Fibroblast of upper back skin (primary cell): ENCODE measurements around the gene JUNB.
A peak's percentile ranks its signal among the peaks of the same experiment; 100 is the strongest.

Experiments
- DNase-seq: peaks from one replicate; pipeline ENCODE4 v3.0.0-alpha.2; 2013

JUNB gene

DNA sequence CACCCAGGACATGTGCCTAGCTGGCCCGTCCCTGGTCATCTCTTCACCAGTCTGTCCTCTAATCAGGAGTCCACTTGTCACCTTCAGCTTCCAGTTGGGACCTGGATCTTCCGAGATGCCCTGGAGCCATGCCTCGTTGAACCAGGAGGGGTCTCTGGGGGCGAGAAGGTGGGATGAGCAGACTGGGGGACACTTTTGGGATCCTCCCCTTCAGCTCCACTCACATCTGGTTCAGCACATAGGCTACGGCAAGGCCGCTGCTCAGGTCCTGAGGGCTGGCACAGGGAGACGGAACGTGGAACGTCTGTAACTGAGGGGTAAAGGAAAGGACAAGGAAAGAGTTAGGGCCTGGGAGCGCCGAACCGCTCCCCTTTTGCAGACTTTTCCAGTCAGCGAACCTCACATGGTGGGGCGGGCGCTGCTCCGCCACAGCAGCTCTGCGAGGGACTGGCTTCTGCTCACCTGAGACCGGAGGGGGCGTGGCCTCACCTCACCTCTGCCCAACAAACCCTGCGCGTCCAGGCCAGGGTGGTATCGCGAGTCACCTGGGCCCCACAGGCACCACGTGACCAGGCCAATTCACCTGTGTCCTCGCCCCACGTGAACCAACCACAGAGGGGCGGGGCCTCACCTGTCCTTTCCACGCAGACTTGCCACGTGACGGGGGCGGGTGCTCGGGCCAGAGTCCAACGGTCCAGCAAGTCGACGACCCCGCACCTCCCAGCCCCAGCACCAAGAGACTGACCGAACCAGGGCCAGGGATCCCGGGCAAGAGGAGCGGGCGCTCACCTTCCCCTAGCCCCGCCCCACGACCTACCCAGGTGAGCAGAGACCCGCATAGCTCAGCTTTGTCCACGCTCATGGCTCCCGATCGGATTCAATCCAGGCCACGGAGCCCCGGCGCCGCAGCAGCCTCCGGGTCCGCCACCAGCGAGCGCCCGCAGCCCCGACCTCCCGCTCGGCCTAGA lies 16.4 kb upstream of the JUNB start, which contains the start of gene HOOK2:
Gene HOOK2, minus strand, starts transcription at position 965 of the 968 bp plus-strand sequence. Its CDS starts 103 bp downstream, at position 862.
- DNase-seq = no peak

DNA sequence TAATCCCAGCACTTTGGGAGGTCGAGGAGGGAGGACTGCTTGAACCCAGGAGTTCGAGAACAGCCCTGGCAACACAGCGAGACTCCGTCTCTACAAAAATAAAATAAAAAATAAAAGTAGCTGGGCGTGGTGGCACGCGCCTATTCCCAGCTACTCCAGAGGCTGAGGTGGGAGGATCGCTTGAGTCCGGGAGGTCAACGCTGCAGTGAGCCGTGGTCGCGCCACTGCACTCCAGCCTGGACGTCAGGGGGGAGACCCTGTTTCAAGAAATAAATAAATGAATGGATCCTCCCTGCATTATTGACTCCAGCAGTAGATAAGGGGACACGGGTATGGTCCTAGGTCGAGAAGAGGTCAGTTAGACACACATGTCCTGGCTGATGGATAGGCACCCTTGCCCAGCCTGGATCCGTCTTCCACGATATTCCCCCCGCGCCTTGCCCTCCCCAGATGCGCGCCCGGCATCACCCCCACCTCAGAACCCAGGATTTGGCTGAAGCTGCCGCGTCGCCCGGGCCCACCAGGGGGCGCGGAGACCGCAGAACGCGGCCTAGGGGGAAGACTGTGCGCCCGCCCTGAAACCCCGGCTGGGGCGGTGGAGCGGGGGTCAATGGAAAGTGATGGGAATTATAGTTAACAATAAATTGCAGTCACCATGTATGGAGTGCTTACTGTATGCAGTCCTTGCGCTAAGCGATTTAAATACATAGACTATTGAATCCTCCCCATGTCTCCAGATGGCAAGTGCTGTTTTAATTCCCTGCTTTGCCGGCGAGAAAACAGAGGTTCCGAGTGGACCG lies 13.9 kb upstream of the JUNB start:
- DNase-seq = peak; percentile 74

DNA sequence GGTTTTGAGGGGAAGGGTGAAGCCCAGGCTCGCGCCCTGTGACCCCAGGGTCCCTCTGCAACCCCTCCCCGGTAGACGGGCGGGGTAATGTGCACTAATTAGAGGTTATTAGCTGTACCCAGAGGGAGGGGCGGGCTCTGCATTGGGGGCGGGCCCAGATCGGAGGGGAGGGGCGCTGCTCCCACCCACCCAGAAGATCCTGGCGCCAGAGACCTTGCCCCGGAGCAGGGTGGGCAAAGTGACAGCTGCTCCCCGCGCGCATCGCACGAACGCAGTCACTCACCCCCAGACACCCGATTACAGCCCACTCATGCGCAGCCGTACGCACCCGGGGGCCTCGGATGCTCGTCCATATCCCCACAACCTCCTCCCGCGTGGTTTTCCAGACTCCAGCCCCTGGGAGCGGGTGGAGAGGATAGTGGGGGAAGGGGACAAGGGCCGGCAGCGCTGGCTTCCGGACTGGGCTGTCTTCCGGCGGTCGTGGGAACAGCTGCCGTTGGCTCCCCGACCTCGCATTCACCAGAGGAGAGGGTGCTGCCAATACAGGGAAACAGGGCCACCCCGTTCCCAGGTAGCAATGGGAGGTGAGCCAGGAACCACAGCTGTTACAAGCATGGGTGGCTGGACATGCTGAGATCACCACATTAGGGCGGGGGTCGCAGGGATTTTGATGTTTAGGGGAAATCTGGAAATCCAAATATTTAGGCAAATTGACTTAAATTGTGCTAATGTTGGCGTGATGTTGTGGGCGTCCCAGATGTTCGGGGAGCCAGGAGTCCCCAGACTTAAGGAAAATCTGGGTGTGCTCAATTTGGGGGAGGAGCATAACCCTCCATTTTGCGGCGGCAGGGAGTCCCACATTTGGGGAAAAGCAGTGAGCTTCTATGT lies 13.0 kb upstream of the JUNB start:
- peak; percentile 83 for DNase-seq

DNA sequence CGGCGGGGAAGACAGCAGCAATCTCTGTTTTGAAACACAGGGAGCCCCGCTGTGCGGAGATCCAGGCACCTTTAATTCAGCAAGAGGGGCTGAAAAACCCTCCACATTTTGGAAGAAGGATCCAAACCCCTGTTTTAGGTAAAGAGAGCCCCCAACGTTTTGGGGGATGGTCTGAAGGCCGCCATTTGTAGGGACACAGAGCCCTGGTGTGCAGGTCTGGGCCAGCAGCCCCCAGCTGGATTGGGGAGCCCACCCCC lies 12.5 kb upstream of the JUNB start:
- DNase-seq = no peak

DNA sequence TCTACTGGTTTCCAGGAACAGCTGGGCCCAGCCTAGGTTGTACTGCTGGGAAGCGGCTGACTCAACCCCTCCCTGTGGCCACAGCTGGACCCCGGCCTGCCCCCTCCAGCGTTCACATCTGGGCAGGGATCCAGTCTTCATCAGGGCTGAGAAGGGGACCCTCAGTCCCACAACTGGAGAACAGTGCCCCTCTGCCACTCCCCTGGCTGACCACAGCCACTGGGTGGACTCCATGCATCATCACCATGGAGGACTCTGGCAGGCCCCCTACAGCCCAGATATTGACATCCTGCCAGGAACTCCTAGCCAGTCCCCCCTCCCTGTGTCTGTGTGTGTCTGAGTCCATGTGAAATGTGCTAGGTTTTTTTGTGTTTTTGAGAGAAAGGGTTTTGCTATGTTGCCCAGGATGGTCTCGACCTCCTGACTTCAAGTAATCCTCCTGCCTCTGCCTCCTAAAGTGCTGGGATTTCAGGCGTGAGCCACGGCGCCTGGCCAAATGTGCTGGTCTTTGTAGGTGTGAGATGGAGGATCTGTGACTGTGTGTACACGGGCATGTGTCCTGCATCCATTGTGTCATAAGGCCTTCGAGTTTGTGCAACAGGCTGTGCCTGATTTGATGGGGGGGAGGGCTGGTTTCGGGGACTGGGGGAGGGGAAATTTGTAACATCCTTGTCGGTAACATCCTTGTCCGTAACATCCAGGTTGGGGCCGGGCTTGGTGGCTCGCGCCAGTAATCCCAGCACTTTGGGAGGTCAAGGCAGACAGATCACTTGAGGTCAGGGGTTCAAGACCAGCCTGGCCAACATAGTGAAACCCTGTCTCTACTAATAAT lies 11.9 kb upstream of the JUNB start:
- DNase-seq = peak; percentile 95

- no peak for DNase-seq
These were observed 9.2 kb upstream of the JUNB start for GRCh38 chr19:12782174-12782423.

GRCh38 chr19:12782424-12783290 lies 8.6 kb upstream of the JUNB start:
- peak; percentile 91 for DNase-seq

- DNase-seq = peak; percentile 70
These were observed 7.9 kb upstream of the JUNB start for GRCh38 chr19:12783291-12783848.

GRCh38 chr19:12783849-12784393 lies 7.4 kb upstream of the JUNB start:
- DNase-seq = no peak

GRCh38 chr19:12784394-12784870 lies 6.9 kb upstream of the JUNB start:
- no peak for DNase-seq

GRCh38 chr19:12784871-12785430 lies 6.3 kb upstream of the JUNB start:
- peak; percentile 53 for DNase-seq

GRCh38 chr19:12785431-12786031 lies 5.8 kb upstream of the JUNB start:
- DNase-seq = no peak

DNA sequence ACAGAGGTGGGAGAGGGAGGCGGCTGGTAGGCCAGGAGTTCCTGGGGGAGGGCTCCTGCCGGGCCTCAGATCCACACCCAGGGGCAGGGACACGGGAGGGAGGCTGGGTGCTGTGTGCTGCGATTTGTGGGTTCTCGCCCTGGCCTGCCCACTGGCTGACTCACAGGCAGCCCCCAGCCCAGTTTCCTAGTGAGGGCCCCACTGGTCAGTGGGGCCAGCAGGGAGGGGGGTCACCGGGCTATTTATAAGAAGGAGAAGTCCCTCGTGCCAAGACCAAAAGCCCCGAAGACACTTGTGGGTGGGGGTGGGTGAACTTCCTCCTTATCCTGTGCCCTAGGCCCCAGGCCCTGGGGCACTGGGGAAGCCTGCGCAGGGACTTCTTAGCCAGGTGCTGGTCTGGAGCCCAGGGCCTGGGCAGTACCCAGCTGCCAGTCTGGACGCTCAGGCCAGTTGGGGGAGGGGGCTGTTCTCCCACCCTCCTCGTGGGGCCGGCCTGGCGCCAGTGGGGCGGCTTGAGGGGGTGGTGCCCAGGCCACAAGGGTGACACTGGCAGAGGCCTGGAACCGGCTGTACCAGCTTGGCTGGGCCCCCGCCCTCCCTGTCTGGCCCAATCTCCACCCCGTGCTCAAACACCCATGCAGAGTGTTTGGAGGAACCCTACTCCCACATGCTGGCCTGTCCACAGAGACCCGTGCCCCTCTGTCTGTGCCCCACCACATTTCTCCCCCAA lies 5.0 kb upstream of the JUNB start:
- no peak for DNase-seq

DNA sequence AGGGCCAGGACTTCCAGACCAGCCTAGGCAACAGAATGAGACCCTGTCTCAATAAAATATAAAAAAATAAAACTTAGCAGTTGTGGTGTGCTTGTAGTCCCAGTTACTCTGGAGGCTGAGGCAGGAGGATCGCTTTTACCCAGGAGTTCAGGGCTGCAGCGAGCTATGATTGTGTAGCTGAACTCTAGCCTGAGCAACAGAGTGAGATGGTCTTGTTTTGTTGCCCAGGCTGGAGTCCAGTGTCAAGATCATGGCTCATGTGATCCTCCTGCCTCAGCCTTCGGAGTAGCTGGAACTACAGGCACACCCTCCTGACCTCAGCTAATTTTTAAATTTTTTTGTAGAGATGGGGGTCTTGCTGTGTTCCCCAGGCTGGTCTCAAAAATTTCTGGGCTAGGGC lies 4.3 kb upstream of the JUNB start:
- no peak for DNase-seq

DNA sequence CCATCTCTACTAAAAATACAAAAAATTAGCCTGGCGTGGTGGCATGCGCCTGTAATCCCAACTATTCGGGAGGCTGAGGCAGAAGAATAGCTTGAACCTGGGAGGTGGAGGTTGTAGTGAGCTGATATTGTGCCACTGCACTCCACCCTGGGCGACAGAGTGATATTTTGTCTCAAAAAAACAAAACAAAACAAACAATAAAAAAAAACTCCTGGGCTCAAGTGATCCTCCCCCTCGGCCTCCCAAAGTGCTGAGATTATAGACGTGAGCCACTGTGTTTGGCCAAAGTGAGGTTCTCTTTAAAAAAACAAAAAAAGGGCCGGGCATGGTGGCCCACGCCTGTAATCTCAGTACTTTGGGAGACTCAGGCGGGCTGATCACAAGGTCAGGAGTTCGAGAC lies 3.8 kb upstream of the JUNB start:
- no peak for DNase-seq

GRCh38 chr19:12788042-12788681 lies 3.1 kb upstream of the JUNB start:
- DNase-seq = no peak

- DNase-seq = peak; percentile 73
These were observed 2.6 kb upstream of the JUNB start for GRCh38 chr19:12788682-12789097.

- no peak for DNase-seq
These were observed 2.0 kb upstream of the JUNB start for GRCh38 chr19:12789098-12789903.
